ENCODE measurements around the gene SH3BP5.

SH3BP5 gene

GRCh38 chr3:15290736-15291135, 41.6 kb downstream of the SH3BP5 start:
- ChIA-PET CTCF (interaction anchor here (1.1 to 18.9 kb wide), 2 partner anchors 24 to 115 kb away, joined by 3 to 159 read pairs; no protein-coding TSS in a partner anchor), POLR2A (interaction anchor here (0.6 kb wide), 1 partner anchor 42 kb away, joined by 3 read pairs; the partner anchor contains the start of gene SH3BP5)
- H3K4me3 ChIP-seq (ENCODE audit: low read depth, low read length): no peak overlapping the region
- no peak for TF ChIP-seq CTCF (IDR thresholded peaks at IDR 0.05; ENCODE audit: insufficient read depth, low read length, missing control alignments)
- no peak for DNase-seq (ENCODE audit: low read depth, low spot score)

GRCh38 chr3:15289661-15290060, 42.7 kb downstream of the SH3BP5 start:
- no peak overlapping the region for H3K4me3 ChIP-seq (ENCODE audit: low read depth, low read length)
- ChIA-PET CTCF (interaction anchor here (0.7 to 18.9 kb wide), 3 partner anchors 12 to 43 kb away, joined by 3 to 159 read pairs (median 5); partner anchors contain the start of gene SH3BP5), POLR2A (no interaction called here)
- no peak for TF ChIP-seq CTCF (IDR thresholded peaks at IDR 0.05; ENCODE audit: insufficient read depth, low read length, missing control alignments)
- DNase-seq (ENCODE audit: low read depth, low spot score): no peak

GRCh38 chr3:15288331-15289035, 43.9 kb downstream of the SH3BP5 start:
- DNase-seq (ENCODE audit: low read depth, low spot score): no peak
- POLR2A ChIA-PET: no interaction called here
- TF ChIP-seq CTCF (IDR thresholded peaks at IDR 0.05; ENCODE audit: insufficient read depth, low read length, missing control alignments): no peak
- CTCF ChIA-PET: interaction anchor here (1.2 to 18.9 kb wide), 4 partner anchors 21 to 117 kb away, joined by 4 to 159 read pairs (median 7); partner anchors contain the start of gene SH3BP5
- no peak overlapping the region for H3K4me3 ChIP-seq (ENCODE audit: low read depth, low read length)

- ChIA-PET CTCF (interaction anchor here (0.6 to 18.9 kb wide), 7 partner anchors 8 to 117 kb away, joined by 4 to 159 read pairs (median 5); partner anchors contain the start of gene SH3BP5), POLR2A (no interaction called here)
- no peak for TF ChIP-seq CTCF (IDR thresholded peaks at IDR 0.05; ENCODE audit: insufficient read depth, low read length, missing control alignments)
- H3K4me3 ChIP-seq (ENCODE audit: low read depth, low read length): no peak overlapping the region
- no peak for DNase-seq (ENCODE audit: low read depth, low spot score)
Observed at GRCh38 chr3:15287565-15288330, 44.6 kb downstream of the SH3BP5 start.

GRCh38 chr3:15286022-15286421, 46.4 kb downstream of the SH3BP5 start:
- POLR2A ChIA-PET: no interaction called here
- no peak overlapping the region for H3K4me3 ChIP-seq (ENCODE audit: low read depth, low read length)
- TF ChIP-seq CTCF (IDR thresholded peaks at IDR 0.05; ENCODE audit: insufficient read depth, low read length, missing control alignments): no peak
- CTCF ChIA-PET: interaction anchor here (1.1 to 18.9 kb wide), 5 partner anchors 12 to 119 kb away, joined by 3 to 159 read pairs (median 9); no protein-coding TSS in a partner anchor
- no peak for DNase-seq (ENCODE audit: low read depth, low spot score)

Measured in AG04449 (cell line).